Right kidney (tissue), 1 donor: ENCODE data around the gene NUTF2.
"Not testable (repeated sequence)": the region's sequence is repeated elsewhere in the genome, so short reads cannot be mapped to it uniquely, and the experiment has no call there.

Experiments used
- DNase-seq: peaks from one replicate; pipeline ENCODE4 v3.0.0-alpha.2; 2016

The NUTF2 gene

GRCh38 chr16:67833415-67834241, 13.1 kb upstream of the NUTF2 start:
- peak; percentile 86 for DNase-seq

DNA sequence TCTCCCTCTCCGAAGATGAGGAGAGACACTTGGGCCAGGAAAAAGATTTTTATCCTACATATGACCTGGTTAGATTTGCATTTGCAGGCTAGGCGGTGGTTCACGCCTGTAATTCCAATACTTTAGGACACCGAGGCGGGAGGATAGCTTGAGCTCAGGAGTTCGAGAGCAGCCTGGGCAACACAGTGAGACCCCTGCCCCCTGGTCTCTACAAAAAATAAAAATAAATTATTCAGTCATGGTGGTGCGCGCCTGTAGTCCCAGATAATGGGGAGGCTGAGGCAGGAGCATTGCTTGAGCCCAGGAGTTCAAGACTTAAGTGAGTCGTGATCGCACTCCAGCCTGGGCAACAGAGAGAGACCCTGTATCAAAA, 12.5 kb upstream of the NUTF2 start:
- no peak for DNase-seq

GRCh38 chr16:67837190-67837589, 9.5 kb upstream of the NUTF2 start:
- DNase-seq = not testable (repeated sequence)

DNA sequence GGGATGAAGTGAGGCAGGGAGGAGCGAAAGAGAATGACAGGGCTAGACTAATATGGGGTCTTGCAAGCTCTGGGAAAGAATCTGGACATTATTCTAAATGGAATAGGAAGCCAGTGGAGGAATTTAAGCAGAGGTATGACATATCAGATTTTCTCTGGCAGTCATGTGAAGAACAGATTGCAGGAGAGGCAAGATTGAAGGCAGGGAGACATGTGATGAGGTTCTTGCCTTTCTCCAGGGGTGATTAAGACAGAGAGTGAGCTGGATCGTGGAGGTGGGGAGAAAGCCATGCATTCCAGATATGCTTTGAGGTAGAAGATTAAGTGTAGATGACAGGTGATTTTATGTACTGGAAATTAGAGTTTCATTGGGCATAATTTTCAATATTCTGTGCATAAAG, 8.9 kb upstream of the NUTF2 start:
- DNase-seq = no peak

DNA sequence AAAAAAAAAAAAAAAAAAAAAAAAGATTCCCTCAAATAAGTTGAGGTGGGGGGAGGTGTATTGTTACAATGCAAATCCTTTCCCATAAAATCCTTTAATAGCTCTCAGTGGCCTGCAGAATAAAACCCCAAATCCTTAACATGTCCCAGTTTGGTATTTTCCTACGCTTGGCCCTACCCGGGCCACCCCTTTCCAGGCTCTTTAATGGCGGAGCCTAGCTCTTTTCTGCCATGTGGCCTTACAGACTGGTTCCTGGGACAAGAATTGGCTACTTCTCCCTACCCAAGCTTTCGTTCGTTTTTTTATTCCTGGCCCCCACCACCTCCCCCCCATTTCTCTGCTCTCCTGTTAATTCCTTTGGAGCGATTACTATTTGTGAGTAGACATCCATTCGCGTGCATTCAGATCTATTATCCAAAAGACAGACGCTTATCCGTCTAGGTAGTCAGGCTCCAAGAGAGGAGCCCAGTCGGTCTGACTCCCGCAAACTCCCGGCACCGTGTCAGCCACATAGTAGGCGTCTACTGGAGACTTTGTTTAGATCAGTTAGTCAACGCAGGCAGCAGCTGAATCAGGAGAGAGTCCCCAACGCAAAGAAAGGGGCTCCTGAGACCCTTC, 5.4 kb upstream of the NUTF2 start:
- no peak for DNase-seq

DNA sequence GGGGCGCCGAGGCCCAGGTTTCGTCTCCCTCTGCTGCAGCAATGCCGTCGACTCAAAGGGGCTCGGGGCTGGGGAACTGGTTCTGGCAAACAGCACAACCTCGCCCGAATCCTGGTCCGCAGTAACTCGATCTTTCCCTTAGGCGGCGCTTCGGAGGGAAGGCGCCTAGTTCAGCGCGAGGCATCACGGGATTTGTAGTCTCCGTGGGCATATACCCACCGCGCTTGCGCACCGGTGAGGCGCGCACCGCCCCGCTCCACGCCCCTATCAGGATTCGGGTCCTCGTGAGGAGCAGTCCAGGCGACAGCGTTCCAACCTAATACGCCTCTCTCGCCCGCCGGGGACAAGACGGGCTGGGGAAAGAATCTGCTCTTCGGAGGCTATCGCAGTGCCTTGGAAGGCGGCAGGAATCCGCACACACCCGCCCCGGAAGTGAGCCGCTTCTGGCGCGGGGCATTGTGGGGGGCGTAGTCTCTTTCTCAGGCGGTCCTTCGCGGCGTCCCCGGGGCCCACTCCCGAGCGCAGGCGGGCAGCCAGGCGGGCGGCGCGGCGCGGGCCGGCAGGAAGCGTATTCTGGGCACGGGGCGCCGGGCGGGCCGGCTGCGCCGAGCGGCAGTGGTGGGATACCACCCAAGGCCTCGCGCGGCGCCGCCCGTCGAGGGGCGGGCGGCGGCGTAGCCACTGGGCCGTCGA, 4.8 kb upstream of the NUTF2 start, which contains the start of gene THAP11:
THAP11 (plus strand) TSS at position 505 of the 693 bp plus-strand sequence. CDS start 235 bp downstream, outside the sequence.
- DNase-seq = peak; percentile 99

DNA sequence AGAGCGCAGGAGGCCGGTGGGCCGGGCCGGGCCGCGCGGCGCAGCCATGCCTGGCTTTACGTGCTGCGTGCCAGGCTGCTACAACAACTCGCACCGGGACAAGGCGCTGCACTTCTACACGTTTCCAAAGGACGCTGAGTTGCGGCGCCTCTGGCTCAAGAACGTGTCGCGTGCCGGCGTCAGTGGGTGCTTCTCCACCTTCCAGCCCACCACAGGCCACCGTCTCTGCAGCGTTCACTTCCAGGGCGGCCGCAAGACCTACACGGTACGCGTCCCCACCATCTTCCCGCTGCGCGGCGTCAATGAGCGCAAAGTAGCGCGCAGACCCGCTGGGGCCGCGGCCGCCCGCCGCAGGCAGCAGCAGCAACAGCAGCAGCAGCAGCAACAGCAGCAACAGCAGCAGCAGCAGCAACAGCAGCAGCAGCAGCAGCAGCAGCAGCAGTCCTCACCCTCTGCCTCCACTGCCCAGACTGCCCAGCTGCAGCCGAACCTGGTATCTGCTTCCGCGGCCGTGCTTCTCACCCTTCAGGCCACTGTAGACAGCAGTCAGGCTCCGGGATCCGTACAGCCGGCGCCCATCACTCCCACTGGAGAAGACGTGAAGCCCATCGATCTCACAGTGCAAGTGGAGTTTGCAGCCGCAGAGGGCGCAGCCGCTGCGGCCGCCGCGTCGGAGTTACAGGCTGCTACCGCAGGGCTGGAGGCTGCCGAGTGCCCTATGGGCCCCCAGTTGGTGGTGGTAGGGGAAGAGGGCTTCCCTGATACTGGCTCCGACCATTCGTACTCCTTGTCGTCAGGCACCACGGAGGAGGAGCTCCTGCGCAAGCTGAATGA, 4.0 kb upstream of the NUTF2 start:
- peak; percentile 85 for DNase-seq

GRCh38 chr16:67843343-67843765, 3.4 kb upstream of the NUTF2 start:
- no peak for DNase-seq

- no peak for DNase-seq
These were observed 2.2 kb upstream of the NUTF2 start for GRCh38 chr16:67844497-67844896.

- no peak for DNase-seq
These were observed 1.3 kb upstream of the NUTF2 start for GRCh38 chr16:67845291-67846062.

DNA sequence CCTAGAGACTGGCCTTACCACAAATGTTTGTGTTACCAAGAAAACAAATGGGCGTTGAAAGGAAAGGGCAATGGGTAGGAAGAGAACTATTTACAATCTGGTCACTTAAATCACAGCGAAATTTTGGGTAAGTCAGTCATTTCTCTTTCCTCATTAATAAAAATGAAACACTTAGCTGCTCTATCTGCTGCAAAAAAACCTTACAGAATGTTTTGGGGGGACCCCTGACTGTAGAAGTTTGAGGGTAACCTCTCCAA, 742 bp upstream of the NUTF2 start:
- no peak for DNase-seq

DNA sequence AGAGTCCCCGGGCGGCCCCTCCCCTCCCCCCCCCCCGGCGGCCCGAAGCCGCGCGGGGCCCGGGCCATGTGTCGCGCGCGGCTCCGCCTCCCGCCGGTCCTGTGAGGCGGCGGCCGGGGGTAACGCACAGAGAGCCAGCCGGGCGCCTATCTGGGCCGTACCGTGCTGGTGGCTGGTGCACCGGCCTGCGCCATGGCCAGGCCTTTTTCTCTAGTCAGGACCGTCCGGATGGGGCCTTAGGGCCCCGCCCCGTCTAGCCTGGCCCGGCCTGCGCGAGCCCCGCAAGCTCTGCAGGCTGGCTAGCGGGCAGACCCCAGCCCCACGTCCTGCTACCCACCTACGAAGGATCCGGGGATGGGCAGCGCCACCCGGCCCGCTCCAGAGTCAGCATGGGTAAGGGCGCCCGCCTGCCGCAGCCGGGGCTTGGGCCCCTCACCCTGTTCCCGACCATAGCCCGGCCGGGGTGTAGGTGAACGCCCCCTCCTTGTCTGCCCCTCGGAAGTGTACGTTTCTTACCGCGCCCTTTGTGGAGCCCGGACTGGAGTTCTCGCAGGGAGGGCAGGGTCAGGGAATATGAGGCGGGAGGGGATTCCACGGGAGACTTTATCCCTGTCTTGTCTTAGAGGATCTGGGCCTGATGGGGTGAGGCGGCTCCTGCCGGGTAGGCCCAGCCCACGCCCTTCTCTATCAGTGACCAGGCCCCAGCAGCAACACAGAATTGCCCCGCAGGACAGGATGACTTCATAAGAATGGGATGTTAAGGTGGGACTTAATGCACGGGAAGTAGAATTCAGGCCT, 530 bp downstream of the NUTF2 start, which contains the start of gene CENPT:
CENPT (minus strand) TSS at position 630 of the 798 bp plus-strand sequence. CDS start 13,834 bp downstream, outside the sequence.
- DNase-seq = peak; percentile 83

GRCh38 chr16:67848118-67848517, 1.4 kb downstream of the NUTF2 start:
- no peak for DNase-seq

- no peak for DNase-seq
These were observed 6.9 kb downstream of the NUTF2 start for GRCh38 chr16:67853670-67854069.

DNA sequence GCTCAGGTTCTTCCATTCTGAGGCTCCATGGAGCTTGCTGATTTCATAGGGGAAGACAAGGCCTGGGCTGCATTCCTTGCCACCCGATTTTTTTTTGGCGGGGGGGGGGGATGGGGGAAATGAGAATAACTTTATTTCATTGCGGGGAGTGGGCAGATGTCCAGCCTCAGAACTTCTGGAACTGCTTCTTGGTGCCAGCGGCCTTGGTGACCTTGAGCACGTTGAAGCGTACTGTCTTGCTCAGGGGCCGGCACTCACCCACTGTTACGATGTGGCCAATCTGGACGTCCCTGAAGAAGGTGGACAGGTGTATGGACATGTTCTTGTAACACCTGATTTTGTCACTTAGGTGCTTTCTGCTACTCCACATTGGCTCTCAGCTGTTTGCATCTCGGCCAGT, 9.1 kb downstream of the NUTF2 start:
- DNase-seq = no peak

DNA sequence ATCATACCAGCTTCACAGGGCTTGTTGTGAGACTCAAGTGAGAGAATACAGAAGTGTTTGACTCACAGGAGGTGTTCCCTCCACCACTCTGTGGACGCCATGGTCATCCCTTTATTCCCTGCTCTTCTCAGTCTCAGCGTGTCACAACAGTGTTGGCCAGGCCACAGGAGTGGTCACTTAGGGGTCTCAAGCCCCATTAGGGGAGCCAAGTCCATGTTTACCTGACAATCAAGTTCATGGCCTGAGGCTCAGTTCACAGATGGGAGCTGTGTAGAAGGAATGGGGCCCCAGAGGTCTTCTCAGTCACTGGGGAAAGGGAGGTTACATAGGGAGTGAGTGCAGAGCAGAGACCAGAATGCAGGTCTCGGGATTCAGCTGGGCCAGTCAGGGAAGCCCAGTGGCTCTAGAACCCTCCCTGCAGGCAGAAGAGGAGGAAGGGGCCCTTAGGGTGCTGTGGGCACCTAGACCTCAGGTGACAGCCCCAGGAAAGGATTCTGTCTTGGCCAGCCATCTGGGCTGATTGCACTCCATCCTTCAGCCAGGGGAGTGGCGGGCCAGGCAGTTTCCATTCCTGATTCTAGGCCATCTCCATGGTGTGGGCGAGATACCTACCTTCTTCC, 10.3 kb downstream of the NUTF2 start:
- no peak for DNase-seq

- DNase-seq = no peak
These were observed 11.0 kb downstream of the NUTF2 start for GRCh38 chr16:67857547-67858233.

GRCh38 chr16:67858500-67858899, 11.8 kb downstream of the NUTF2 start:
- no peak for DNase-seq

- DNase-seq = no peak
These were observed 14.1 kb downstream of the NUTF2 start for GRCh38 chr16:67860589-67861398.
